Body of pancreas (tissue), 4 donors: Measurements from ENCODE around the gene ZC3H12C. TPM values are rescaled to one million over a fixed set of nuclear protein-coding genes. Genes with fewer than 3 reads are reported as not detected.

Experiments used
- ATAC-seq: fragments of 150-250 bp; one replicate; pipeline ENCODE4 v1.9.1; 2016
- DNase-seq, 4 donors: peaks; one replicate each; pipeline ENCODE4 v3.0.0-alpha.2; 2019
- H3K27ac ChIP-seq, 4 donors: fragments of 200-600 bp; sonication (generic); 1 replicate in 3 of 4; 2 replicates in 1 of 4; pipeline versions ENCODE4 v1.5.1 to v1.6.1; 2016 to 2019; ENCODE audit warnings: mild to moderate bottlenecking in 1 of 4, mixed read lengths in 1 of 4, moderate library complexity in 1 of 4
- H3K27me3 ChIP-seq, 2 donors: fragments of 200-600 bp; sonication (generic); one replicate each; pipeline ENCODE4 v1.6.0; 2016; ENCODE audit warnings: mild to moderate bottlenecking in 1 of 2
- H3K36me3 ChIP-seq, 2 donors: fragments of 200-600 bp; sonication (generic); replicated peaks in 1 of 2; 2 replicates each; pipeline ENCODE4 v1.5.1; 2016; ENCODE audit warnings: low read depth in 2 of 2; ENCODE audit not compliant: insufficient read depth in 1 of 2
- H3K4me1 ChIP-seq: fragments of 200-600 bp; sonication (generic); one replicate; pipeline ENCODE4 v1.6.0; 2016
- H3K4me3 ChIP-seq, 2 donors: fragments of 200-600 bp; sonication (generic); 1 replicate in 1 of 2; 2 replicates in 1 of 2; pipeline ENCODE4 v1.5.1; 2016 to 2019
- H3K9me3 ChIP-seq, 3 donors: fragments of 200-600 bp; sonication (generic); 1 replicate in 2 of 3; 2 replicates in 1 of 3; pipeline ENCODE4 v1.5.1; 2016
- POLR2A ChIP-seq, 3 donors: fragments of 450-650 bp; IDR thresholded peaks; one replicate each; pipeline ENCODE4 v1.6.1; 2016; ENCODE audit warnings: antibody characterized with exemption in 3 of 3, mild to moderate bottlenecking in 2 of 3
- WGBS, 2 donors: methylation state at CpG; one replicate each; pipeline ENCODE4 v1.1.5; 2017; 5-methylcytosine and 5-hydroxymethylcytosine counted together
- intact Hi-C: fragments of 100-400 bp; cut with DNase I; formaldehyde crosslinking; loops from one replicate; pipeline ENCODE4 v1.15.1; 2023
- total RNA-seq, 2 donors: library from RNA; depleted of rRNA; stranded (reverse); fragments of >200 nt; gene quantifications; one replicate each; pipeline ENCODE4 v1.1.0, GENCODE V29; 2016
- TF ChIP-seq, protein P1 (sequence below), 7 experiments: fragments of 450-650 bp in 4 of 7; fragments of 200-600 bp in 3 of 7; sonication (generic) in 3 of 7; IDR thresholded peaks; one replicate each; pipeline ENCODE4 v1.5.1; 2016 to 2019; ENCODE audit warnings: antibody characterized with exemption in 7 of 7

Gene ZC3H12C
- total RNA-seq, 2 donors from 2014 or later: 7.3 to 7.8 TPM

DNA sequence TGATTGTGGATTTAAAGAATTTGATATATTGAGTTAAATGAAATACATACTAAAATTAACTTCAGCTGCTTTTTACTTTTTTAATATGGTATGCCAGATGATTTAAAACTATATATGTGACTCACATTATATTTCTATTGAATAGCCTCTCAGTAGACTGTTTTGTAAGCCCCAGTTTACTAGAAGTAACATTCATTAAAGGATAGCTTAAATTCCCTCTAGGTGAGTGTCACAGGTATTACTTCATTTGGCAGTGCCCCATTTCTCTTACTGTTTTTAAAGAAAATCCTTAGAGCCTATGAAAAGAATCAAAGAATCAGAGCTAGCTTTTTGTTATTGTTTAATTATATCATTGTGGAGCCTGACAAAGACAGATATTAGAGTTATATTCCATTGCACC is 48.6 kb downstream of the ZC3H12C start:
- ATAC-seq: no peak
- Histone ChIP-seq H3K4me3 (no peak overlapping the region), H3K9me3 (no peaks in the 10 kb centered on the region), H3K27ac (no peak overlapping the region), H3K4me1 (no peaks in the 10 kb centered on the region), H3K27me3 (no peaks in the 10 kb centered on the region), H3K36me3 (no peaks in the 10 kb centered on the region)
- TF ChIP-seq POLR2A (IDR thresholded peaks at IDR 0.05): no peak
- TF ChIP-seq, protein P1, sequence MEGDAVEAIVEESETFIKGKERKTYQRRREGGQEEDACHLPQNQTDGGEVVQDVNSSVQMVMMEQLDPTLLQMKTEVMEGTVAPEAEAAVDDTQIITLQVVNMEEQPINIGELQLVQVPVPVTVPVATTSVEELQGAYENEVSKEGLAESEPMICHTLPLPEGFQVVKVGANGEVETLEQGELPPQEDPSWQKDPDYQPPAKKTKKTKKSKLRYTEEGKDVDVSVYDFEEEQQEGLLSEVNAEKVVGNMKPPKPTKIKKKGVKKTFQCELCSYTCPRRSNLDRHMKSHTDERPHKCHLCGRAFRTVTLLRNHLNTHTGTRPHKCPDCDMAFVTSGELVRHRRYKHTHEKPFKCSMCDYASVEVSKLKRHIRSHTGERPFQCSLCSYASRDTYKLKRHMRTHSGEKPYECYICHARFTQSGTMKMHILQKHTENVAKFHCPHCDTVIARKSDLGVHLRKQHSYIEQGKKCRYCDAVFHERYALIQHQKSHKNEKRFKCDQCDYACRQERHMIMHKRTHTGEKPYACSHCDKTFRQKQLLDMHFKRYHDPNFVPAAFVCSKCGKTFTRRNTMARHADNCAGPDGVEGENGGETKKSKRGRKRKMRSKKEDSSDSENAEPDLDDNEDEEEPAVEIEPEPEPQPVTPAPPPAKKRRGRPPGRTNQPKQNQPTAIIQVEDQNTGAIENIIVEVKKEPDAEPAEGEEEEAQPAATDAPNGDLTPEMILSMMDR (IDR thresholded peaks at IDR 0.05): no peak
- DNase-seq: no peak
- intact Hi-C loops: no loop called here

- Histone ChIP-seq H3K27ac (no peak overlapping the region), H3K4me3 (no peak overlapping the region), H3K36me3 (no peaks in the 10 kb centered on the region), H3K9me3 (no peaks in the 10 kb centered on the region), H3K4me1 (no peaks in the 10 kb centered on the region), H3K27me3 (no peaks in the 10 kb centered on the region)
- DNase-seq (no peak), ATAC-seq (peak; percentile 18)
- TF ChIP-seq, protein P1 (IDR thresholded peaks at IDR 0.05): no peak
- TF ChIP-seq POLR2A (IDR thresholded peaks at IDR 0.05): no peak
- WGBS, 2 donors: 57 to 75% methylated on average over 3 of the region's 3 CpGs
- intact Hi-C loops: no loop called here
Observed at GRCh38 chr11:110147962-110148709, 54.9 kb downstream of the ZC3H12C start.

- intact Hi-C loops: no loop called here
- Histone ChIP-seq H3K27ac (no peak overlapping the region), H3K27me3 (no peaks in the 10 kb centered on the region), H3K4me1 (no peaks in the 10 kb centered on the region), H3K4me3 (no peak overlapping the region), H3K9me3 (no peaks in the 10 kb centered on the region), H3K36me3 (no peaks in the 10 kb centered on the region)
- no peak for DNase-seq
- ATAC-seq: no peak
- TF ChIP-seq, protein P1 (IDR thresholded peaks at IDR 0.05): no peak
- no peak for TF ChIP-seq POLR2A (IDR thresholded peaks at IDR 0.05)
- 66 to 77% methylated on average over 9 of the region's 9 CpGs for WGBS, 2 donors
Observed at GRCh38 chr11:110148775-110149744, 55.9 kb downstream of the ZC3H12C start.

DNA sequence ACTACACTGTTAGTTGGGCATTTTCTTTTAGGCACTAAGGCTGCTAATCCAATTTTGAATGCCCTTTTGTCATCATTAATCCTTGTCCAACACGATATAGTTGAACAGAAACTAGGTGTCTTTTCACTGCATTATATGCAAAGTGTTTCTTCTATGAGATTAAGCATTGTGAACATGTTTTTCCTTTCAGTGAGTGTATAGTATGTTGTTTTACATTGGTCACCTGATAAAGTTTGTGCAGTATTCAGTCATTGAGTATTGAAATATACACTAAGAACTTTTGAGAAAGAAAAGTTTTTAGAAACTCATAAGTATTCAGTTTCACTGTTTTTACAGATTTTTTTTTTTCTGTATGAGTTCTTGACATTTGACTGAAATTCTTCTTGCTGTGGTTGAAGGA is 59.0 kb downstream of the ZC3H12C start:
- H3K4me1 ChIP-seq: no peaks in the 10 kb centered on the region
- H3K9me3 ChIP-seq: no peaks in the 10 kb centered on the region
- WGBS, 2 donors: 41 to 53% methylated on average over 1 of the region's 1 CpG
- TF ChIP-seq POLR2A (IDR thresholded peaks at IDR 0.05): no peak
- TF ChIP-seq, protein P1 (IDR thresholded peaks at IDR 0.05): no peak
- no peak overlapping the region for H3K27ac ChIP-seq
- H3K27me3 ChIP-seq: no peaks in the 10 kb centered on the region
- DNase-seq (no peak), ATAC-seq (no peak)
- no peak overlapping the region for H3K4me3 ChIP-seq
- H3K36me3 ChIP-seq: no peaks in the 10 kb centered on the region
- intact Hi-C loops: no loop called here
